H9 (cell line): ENCODE measurements around the gene SLC25A25. TPM values are rescaled to one million over a fixed set of nuclear protein-coding genes. Genes with fewer than 3 reads are reported as not detected.
"Not testable (repeated sequence)": the region's sequence is repeated elsewhere in the genome, so short reads cannot be mapped to it uniquely, and the experiment has no call there.

Source experiments
- DNase-seq: peaks from one replicate; pipeline ENCODE4 v3.0.0-alpha.2; 2017
- H2AFZ ChIP-seq: one replicate; pipeline ENCODE4 v1.6.1; 2013; ENCODE audit warnings: mild to moderate bottlenecking, low read length, control low read depth, moderate library complexity
- H2AK5ac ChIP-seq: 2 replicates; pipeline ENCODE4 v1.6.1; 2013; ENCODE audit warnings: low read length, control low read depth, mixed read lengths; ENCODE audit not compliant: insufficient read length
- H2BK120ac ChIP-seq: one replicate; pipeline ENCODE4 v1.6.1; 2013; ENCODE audit warnings: low read depth, mild to moderate bottlenecking, low read length, control low read depth, inconsistent platforms; ENCODE audit not compliant: poor library complexity, severe bottlenecking
- H2BK12ac ChIP-seq: 2 replicates; pipeline ENCODE4 v1.6.1; 2013; ENCODE audit warnings: low read length, control low read depth, mixed read lengths, low read depth; ENCODE audit not compliant: insufficient read length
- H2BK15ac ChIP-seq: 2 replicates; pipeline ENCODE4 v1.6.1; 2013; ENCODE audit warnings: low read depth, low read length, control low read depth
- H2BK20ac ChIP-seq: one replicate; pipeline ENCODE4 v1.6.1; 2013; ENCODE audit warnings: low read depth, mild to moderate bottlenecking, low read length, control low read depth, inconsistent platforms; ENCODE audit not compliant: poor library complexity, severe bottlenecking
- H2BK5ac ChIP-seq: 2 replicates; pipeline ENCODE4 v1.6.1; 2013; ENCODE audit warnings: low read length, control low read depth, mixed read lengths; ENCODE audit not compliant: insufficient read length
- H3K14ac ChIP-seq: 2 replicates; pipeline ENCODE4 v1.6.1; 2013; ENCODE audit warnings: low read length, control low read depth; ENCODE audit not compliant: insufficient read depth
- H3K18ac ChIP-seq: 2 replicates; pipeline ENCODE4 v1.6.1; 2013; ENCODE audit warnings: low read depth, mild to moderate bottlenecking, mixed read lengths, low read length, control low read depth; ENCODE audit not compliant: insufficient read length
- H3K23ac ChIP-seq: 2 replicates; pipeline ENCODE4 v1.6.1; 2013; ENCODE audit warnings: low read length, control low read depth, mixed read lengths, low read depth; ENCODE audit not compliant: insufficient read length
- H3K23me2 ChIP-seq: 2 replicates; pipeline ENCODE4 v1.6.1; 2013; ENCODE audit warnings: low read depth, mild to moderate bottlenecking, mixed read lengths, low read length, control low read depth; ENCODE audit not compliant: insufficient read length, poor library complexity, severe bottlenecking
- H3K27ac ChIP-seq: 2 replicates; pipeline ENCODE4 v1.5.1; 2013; ENCODE audit warnings: low read length, control low read depth, mixed read lengths, low read depth; ENCODE audit not compliant: insufficient read length
- H3K27me3 ChIP-seq: 2 replicates; pipeline ENCODE4 v1.6.1; 2013; ENCODE audit warnings: low read length, control low read depth, inconsistent platforms; ENCODE audit not compliant: insufficient read depth
- H3K4ac ChIP-seq: 2 replicates; pipeline ENCODE4 v1.6.1; 2013; ENCODE audit warnings: low read depth, mild to moderate bottlenecking, control low read depth, inconsistent platforms, low read length, moderate library complexity
- H3K4me1 ChIP-seq: 2 replicates; pipeline ENCODE4 v1.6.1; 2013; ENCODE audit warnings: low read length, control low read depth, inconsistent platforms; ENCODE audit not compliant: insufficient read depth
- H3K4me2 ChIP-seq: 2 replicates; pipeline ENCODE4 v1.6.1; 2013; ENCODE audit warnings: low read length, control low read depth, mixed read lengths; ENCODE audit not compliant: insufficient read length, insufficient read depth
- H3K56ac ChIP-seq: 2 replicates; pipeline ENCODE4 v1.6.1; 2013; ENCODE audit warnings: low read depth, mild to moderate bottlenecking, mixed read lengths, low read length, control low read depth; ENCODE audit not compliant: insufficient read length
- H3K79me1 ChIP-seq: 2 replicates; pipeline ENCODE4 v1.6.1; 2013; ENCODE audit warnings: low read depth, mild to moderate bottlenecking, moderate library complexity, low read length, control low read depth, inconsistent platforms; ENCODE audit not compliant: insufficient read depth, poor library complexity, severe bottlenecking
- H3K79me2 ChIP-seq: 2 replicates; pipeline ENCODE4 v1.6.1; 2013; ENCODE audit warnings: low read length, control low read depth, inconsistent platforms; ENCODE audit not compliant: insufficient read depth
- H3K9ac ChIP-seq: 2 replicates; pipeline ENCODE4 v1.6.1; 2013; ENCODE audit warnings: low read length, control low read depth, mixed read lengths; ENCODE audit not compliant: insufficient read length; ENCODE audit errors: extremely low read depth
- H3K9me3 ChIP-seq: one replicate; pipeline ENCODE4 v1.6.1; 2013; ENCODE audit warnings: low read depth, low read length, inconsistent platforms; ENCODE audit not compliant: control insufficient read depth
- H3T11ph ChIP-seq: one replicate; pipeline ENCODE4 v1.6.1; 2013; ENCODE audit warnings: mild to moderate bottlenecking, low read length, control low read depth, inconsistent platforms
- H4K20me1 ChIP-seq: one replicate; pipeline ENCODE4 v1.6.1; 2013; ENCODE audit not compliant: control insufficient read depth, insufficient read length, insufficient read depth
- H4K5ac ChIP-seq: 2 replicates; pipeline ENCODE4 v1.6.1; 2013; ENCODE audit warnings: low read depth, mild to moderate bottlenecking, mixed read lengths, low read length, control low read depth; ENCODE audit not compliant: insufficient read length
- H4K8ac ChIP-seq: replicated peaks from 2 replicates; pipeline ENCODE4 v1.6.1; 2013; ENCODE audit warnings: low read length, control low read depth, mixed read lengths, low read depth; ENCODE audit not compliant: insufficient read length
- H4K91ac ChIP-seq: 2 replicates; pipeline ENCODE4 v1.6.1; 2013; ENCODE audit warnings: low read depth, mild to moderate bottlenecking, moderate library complexity, mixed read lengths, low read length, control low read depth; ENCODE audit not compliant: insufficient read length
- H3K27ac Mint-ChIP-seq, 3 experiments: 2 replicates in 2 of 3; 3 replicates in 1 of 3; pipeline ENCODE4 v1.8.0; 2020 to 2021; ENCODE audit warnings: mixed read lengths in 3 of 3, mild to moderate bottlenecking in 1 of 3, moderate library complexity in 1 of 3
- H3K27me3 Mint-ChIP-seq: 2 replicates; pipeline ENCODE4 v1.8.0; 2021; ENCODE audit warnings: low read depth, mild to moderate bottlenecking, moderate library complexity, mixed read lengths
- H3K36me3 Mint-ChIP-seq, 3 experiments: 2 replicates in 2 of 3; 3 replicates in 1 of 3; pipeline ENCODE4 v1.8.0; 2020 to 2021; ENCODE audit warnings: low read depth in 3 of 3, mixed read lengths in 3 of 3; ENCODE audit not compliant: insufficient read depth in 1 of 3
- H3K4me1 Mint-ChIP-seq, 2 experiments: 2 replicates each; pipeline ENCODE4 v1.8.0; 2020; ENCODE audit warnings: mixed read lengths in 2 of 2
- H3K4me3 Mint-ChIP-seq, 2 experiments: 2 replicates in 1 of 2; 3 replicates in 1 of 2; pipeline ENCODE4 v1.8.0; 2020 to 2021; ENCODE audit warnings: mild to moderate bottlenecking in 2 of 2, mixed read lengths in 2 of 2, moderate library complexity in 1 of 2
- H3K9me3 Mint-ChIP-seq, 2 experiments: 2 replicates in 1 of 2; 3 replicates in 1 of 2; pipeline ENCODE4 v1.8.0; 2020; ENCODE audit warnings: mild to moderate bottlenecking in 2 of 2, mixed read lengths in 2 of 2, moderate library complexity in 1 of 2
- WGBS: extraction: QIAGEN DNeasy Blood & Tissue Kit; methylation state at CpG from one replicate; pipeline ENCODE4 v1.1.7; 2013; ENCODE audit warnings: missing lambda C conversion rate, low lambda C conversion rate, mixed read lengths; ENCODE audit not compliant: insufficient read length; ENCODE audit errors: extremely low coverage; 5-methylcytosine and 5-hydroxymethylcytosine counted together
- total RNA-seq: library from RNA; stranded (reverse); gene quantifications from 2 replicates; pipeline ENCODE4 v1.2.1, GENCODE V29; 2021
- TF ChIP-seq, protein P1 (sequence below): fragments of 200-600 bp; sonication (generic); conservative IDR thresholded peaks from 3 replicates; pipeline ENCODE4 v1.8.0; 2021; ENCODE audit warnings: antibody characterized with exemption, mild to moderate bottlenecking

Gene SLC25A25
- total RNA-seq, 1 experiment from 2014 or later: 16.9 TPM

DNA sequence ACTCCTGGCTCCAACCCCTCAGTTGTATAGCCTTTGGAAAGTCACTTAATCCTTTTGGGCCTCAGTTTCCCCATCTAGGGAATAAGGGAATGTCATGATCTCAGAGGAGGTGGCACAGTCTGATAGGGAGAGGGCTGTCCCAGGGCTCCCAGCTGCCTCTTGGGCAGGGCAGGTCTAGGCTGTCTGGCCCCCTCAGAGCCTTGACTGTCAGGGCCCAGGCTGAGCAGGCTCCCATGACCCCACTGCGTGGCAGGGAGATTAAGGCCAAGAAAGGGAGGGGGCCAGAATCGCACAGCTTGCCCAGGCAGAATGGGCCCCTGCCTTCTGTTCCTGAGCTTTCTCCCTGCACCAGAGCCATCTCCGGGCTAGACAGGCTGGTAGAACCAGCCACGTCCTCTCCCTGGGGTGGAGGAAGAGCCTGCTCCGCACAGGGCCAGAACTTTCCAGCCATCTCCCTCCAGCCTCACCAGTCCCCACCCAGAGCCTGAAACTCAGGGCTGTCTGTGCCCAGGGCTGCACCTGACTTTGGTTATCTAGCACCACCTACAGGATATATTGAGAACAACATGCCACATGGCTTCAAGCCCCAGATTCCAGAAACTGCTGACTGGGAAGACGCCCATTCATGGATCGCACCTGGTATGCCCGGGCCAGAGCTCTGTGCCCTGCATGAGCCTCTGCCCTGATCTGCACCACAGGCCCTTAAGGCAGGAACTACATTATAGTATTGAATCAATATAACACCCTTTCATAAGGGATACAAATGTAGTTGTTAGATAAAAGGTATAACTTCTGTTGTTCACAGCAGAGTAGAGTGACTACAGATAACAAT is 33.0 kb upstream of the SLC25A25 start:
- no peak overlapping the region for H2AFZ ChIP-seq
- H4K8ac ChIP-seq: no peak overlapping the region
- no CpG with 5 or more reads among the region's 8 CpGs for WGBS
- no peaks in the 10 kb centered on the region for H3K23me2 ChIP-seq
- H3K56ac ChIP-seq: no peak overlapping the region
- no peak overlapping the region for H3K9ac ChIP-seq
- H3K18ac ChIP-seq: peak overlapping the region; percentile 33
- no peak overlapping the region; a peak in 1 of 5 replicates for H3K4me3 Mint-ChIP-seq
- peak; percentile 92 for DNase-seq
- no peaks in the 10 kb centered on the region for H3K4me1 ChIP-seq
- H3K4me2 ChIP-seq: no peak overlapping the region
- H2BK120ac ChIP-seq: no peak overlapping the region
- H3K9me3 Mint-ChIP-seq: no peaks in the 10 kb centered on the region
- H3K27ac Mint-ChIP-seq: no peak overlapping the region
- H2BK20ac ChIP-seq: no peak overlapping the region
- H3K14ac ChIP-seq: no peak overlapping the region
- no peak overlapping the region for H4K91ac ChIP-seq
- H3K36me3 Mint-ChIP-seq: no peaks in the 10 kb centered on the region
- no peak overlapping the region for H3T11ph ChIP-seq
- H2BK15ac ChIP-seq: no peak overlapping the region
- TF ChIP-seq, protein P1, sequence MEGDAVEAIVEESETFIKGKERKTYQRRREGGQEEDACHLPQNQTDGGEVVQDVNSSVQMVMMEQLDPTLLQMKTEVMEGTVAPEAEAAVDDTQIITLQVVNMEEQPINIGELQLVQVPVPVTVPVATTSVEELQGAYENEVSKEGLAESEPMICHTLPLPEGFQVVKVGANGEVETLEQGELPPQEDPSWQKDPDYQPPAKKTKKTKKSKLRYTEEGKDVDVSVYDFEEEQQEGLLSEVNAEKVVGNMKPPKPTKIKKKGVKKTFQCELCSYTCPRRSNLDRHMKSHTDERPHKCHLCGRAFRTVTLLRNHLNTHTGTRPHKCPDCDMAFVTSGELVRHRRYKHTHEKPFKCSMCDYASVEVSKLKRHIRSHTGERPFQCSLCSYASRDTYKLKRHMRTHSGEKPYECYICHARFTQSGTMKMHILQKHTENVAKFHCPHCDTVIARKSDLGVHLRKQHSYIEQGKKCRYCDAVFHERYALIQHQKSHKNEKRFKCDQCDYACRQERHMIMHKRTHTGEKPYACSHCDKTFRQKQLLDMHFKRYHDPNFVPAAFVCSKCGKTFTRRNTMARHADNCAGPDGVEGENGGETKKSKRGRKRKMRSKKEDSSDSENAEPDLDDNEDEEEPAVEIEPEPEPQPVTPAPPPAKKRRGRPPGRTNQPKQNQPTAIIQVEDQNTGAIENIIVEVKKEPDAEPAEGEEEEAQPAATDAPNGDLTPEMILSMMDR: peak; percentile 93
- H2BK5ac ChIP-seq: no peak overlapping the region
- H3K79me1 ChIP-seq: no peaks in the 10 kb centered on the region
- no peak overlapping the region for H2BK12ac ChIP-seq
- H3K27me3 ChIP-seq: no peaks in the 10 kb centered on the region
- no peak overlapping the region for H2AK5ac ChIP-seq
- no peaks in the 10 kb centered on the region for H3K79me2 ChIP-seq
- H4K20me1 ChIP-seq: no peaks in the 10 kb centered on the region
- no peak overlapping the region for H3K4ac ChIP-seq
- H3K4me1 Mint-ChIP-seq: peaks cover 5% of the 10 kb centered on the region in 2 experiments; a peak in 2 of 4 replicates
- H4K5ac ChIP-seq: no peak overlapping the region
- no peaks in the 10 kb centered on the region for H3K27me3 Mint-ChIP-seq
- H3K27ac ChIP-seq: no peak overlapping the region
- no peak overlapping the region for H3K23ac ChIP-seq
- no peaks in the 10 kb centered on the region for H3K9me3 ChIP-seq

DNA sequence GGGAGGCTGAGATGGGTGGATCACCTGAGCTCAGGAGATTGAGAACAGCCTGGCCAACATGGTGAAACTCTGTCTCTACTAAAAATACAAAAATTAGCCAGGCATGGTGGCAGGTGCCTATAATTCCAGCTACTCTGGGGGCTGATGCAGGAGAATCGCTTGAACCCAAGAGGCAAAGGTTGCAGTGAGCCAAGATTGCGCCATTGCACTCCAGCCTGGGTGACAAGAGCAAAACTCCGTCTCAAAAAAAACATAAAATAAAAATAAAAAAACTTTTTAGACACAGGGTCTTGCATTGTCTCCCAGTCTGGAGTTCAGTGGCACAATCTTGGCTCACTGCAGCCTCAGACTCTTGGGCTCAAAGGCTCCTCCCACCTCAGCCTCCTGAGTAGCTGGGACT is 31.5 kb upstream of the SLC25A25 start:
- no CpG with 5 or more reads among the region's 3 CpGs for WGBS
- not testable (repeated sequence) for DNase-seq

More for the DNA sequence above, 31.5 kb upstream of the SLC25A25 start:
- not testable (repeated sequence) for H3K27me3 ChIP-seq, H3K9ac ChIP-seq, H2AFZ ChIP-seq, H3K23me2 ChIP-seq, H3T11ph ChIP-seq, H3K18ac ChIP-seq, H3K27me3 Mint-ChIP-seq, H3K4me2 ChIP-seq, H4K20me1 ChIP-seq, H3K79me1 ChIP-seq, H3K9me3 ChIP-seq, H4K5ac ChIP-seq, H4K8ac ChIP-seq, H4K91ac ChIP-seq, H2BK20ac ChIP-seq, H3K4ac ChIP-seq, H3K4me3 Mint-ChIP-seq, H2BK12ac ChIP-seq, H2BK120ac ChIP-seq, H2AK5ac ChIP-seq, H2BK5ac ChIP-seq, H3K27ac ChIP-seq, H2BK15ac ChIP-seq, H3K4me1 ChIP-seq, H3K23ac ChIP-seq, H3K27ac Mint-ChIP-seq, H3K36me3 Mint-ChIP-seq, H3K9me3 Mint-ChIP-seq, H3K4me1 Mint-ChIP-seq, H3K56ac ChIP-seq, H3K79me2 ChIP-seq, H3K14ac ChIP-seq
